SK-N-MC (cell line): Measurements from ENCODE around the gene MARVELD3.

Source experiments
- EZH2 ChIP-seq: fragments of 200-600 bp; sonication (generic); IDR thresholded peaks from one replicate; pipeline ENCODE4 v1.6.1; 2017; ENCODE audit warnings: antibody characterized with exemption
- POLR2AphosphoS5 ChIP-seq: IDR thresholded peaks from 2 replicates; pipeline ENCODE4 v1.6.1; 2012; ENCODE audit warnings: mild to moderate bottlenecking, low read depth, low read length, borderline replicate concordance

DNA sequence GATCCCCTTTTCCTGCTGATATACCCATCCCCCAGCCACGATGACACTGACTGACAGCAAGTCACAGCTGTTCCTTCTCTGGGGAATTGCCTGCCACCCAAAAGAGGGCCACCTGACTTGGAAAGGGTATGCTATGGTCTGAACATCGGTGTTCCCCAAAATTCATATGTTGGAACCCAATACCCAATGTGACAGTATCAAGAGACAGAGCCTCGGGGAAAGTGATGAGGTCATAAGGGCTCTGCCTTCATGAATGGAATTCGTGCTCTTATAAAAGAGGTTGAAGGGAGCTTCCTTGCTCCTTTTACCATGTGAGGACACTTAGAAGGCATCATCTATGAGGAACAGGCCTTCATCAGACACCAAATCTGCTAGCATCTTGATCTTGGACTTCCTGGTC, 7.6 kb upstream of the MARVELD3 start:
- TF ChIP-seq EZH2 = no peak
- TF ChIP-seq POLR2AphosphoS5 = no peak
